IPS-18a (cell line): ENCODE results near the gene ASXL2.
A peak's percentile ranks its signal among the peaks of the same experiment; 100 is the strongest.

Source experiments
- H3K27ac ChIP-seq: one replicate; pipeline ENCODE4 v1.5.1; 2013; ENCODE audit warnings: low read length
- H3K27me3 ChIP-seq: one replicate; pipeline ENCODE4 v1.6.1; 2013; ENCODE audit warnings: mild to moderate bottlenecking, low read length; ENCODE audit not compliant: control insufficient read depth, insufficient read depth
- H3K36me3 ChIP-seq: one replicate; pipeline ENCODE4 v1.6.1; 2013; ENCODE audit warnings: low read depth, low read length; ENCODE audit not compliant: control insufficient read depth
- H3K4me1 ChIP-seq: one replicate; pipeline ENCODE4 v1.6.1; 2013; ENCODE audit warnings: low read depth, low read length; ENCODE audit not compliant: control insufficient read depth
- H3K4me3 ChIP-seq: one replicate; pipeline ENCODE4 v1.5.1; 2013; ENCODE audit warnings: low read length
- H3K9ac ChIP-seq: one replicate; pipeline ENCODE4 v1.6.1; 2013; ENCODE audit warnings: mild to moderate bottlenecking, low read length, moderate library complexity
- H3K9me3 ChIP-seq: one replicate; pipeline ENCODE4 v1.6.1; 2013; ENCODE audit warnings: low read depth, low read length; ENCODE audit not compliant: control insufficient read depth

Gene ASXL2

DNA sequence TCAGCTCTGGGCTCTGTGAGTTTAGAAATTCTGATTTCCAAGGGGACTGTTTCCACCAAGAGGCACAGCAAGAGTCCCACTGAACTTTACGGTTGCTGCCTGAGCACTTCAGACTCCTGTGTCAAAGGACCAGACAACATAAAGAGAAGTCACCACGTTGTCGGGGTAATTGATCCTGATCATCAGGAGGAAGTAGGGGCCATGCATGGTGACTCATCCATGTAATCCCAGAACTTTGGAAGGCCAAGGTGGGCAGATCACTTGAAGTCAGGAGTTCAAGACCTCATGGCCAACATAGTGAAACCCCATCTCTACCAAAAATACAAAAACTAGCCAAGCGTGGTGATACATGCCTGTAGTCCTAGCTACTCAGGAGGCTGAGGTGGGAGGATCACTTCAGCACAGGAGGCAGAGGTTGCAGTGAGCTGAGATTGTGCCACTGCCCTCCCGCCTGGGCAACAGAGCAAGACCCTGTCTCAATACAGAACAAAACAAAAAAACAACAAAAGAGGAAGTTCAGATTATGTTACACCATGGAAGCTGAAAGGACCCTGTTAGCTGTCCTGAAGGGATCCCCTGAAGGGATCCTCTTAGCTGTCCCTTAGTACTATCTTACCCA lies 9.4 kb upstream of the ASXL2 start:
- Histone ChIP-seq H3K36me3 (no peaks in the 10 kb centered on the region), H3K9me3 (no peaks in the 10 kb centered on the region), H3K4me3 (no peak overlapping the region), H3K27me3 (no peaks in the 10 kb centered on the region), H3K9ac (no peak overlapping the region), H3K27ac (no peak overlapping the region), H3K4me1 (no peaks in the 10 kb centered on the region)

DNA sequence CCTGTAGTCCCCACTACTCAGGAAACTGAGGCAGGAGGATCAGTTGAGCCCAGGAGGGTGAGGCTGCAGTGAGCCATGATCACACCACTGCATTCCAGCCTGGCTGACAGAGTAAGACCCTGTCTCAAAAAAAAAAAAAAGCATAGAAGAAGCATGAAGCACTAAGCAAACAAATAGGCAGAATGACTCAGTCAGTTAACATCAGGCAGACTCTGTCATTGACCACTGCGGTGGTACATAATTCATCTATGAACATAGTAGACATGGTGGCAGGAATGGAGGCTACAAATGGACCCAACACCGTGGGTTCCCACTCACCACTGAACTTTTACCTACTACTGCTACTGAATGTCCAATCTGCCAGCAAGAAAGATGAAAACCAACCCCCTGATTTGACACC lies 7.6 kb upstream of the ASXL2 start:
- no peaks in the 10 kb centered on the region for H3K4me1 ChIP-seq
- H3K9me3 ChIP-seq: no peaks in the 10 kb centered on the region
- H3K36me3 ChIP-seq: no peaks in the 10 kb centered on the region
- no peak overlapping the region for H3K4me3 ChIP-seq
- no peak overlapping the region for H3K9ac ChIP-seq
- H3K27me3 ChIP-seq: peaks cover 9% of the 10 kb centered on the region
- H3K27ac ChIP-seq: no peak overlapping the region

DNA sequence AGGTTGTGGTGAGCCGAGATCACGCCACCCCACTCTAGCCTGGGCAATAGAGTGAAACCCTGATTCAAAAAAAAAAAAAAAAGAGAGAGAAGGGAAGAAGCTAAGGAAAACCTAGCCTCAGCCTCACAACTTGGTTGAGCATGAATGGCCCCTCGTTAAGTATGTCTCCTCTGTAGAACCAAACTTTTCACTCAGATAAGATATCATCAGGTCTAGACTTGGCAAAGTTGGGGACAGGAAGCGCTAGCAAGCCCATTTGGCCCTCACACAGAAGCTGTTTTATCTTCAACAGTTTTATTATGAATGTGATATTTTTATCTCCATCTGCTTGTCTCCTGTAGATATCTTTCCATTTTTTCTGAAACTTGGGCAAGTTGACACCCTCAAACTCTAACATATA lies 3.5 kb upstream of the ASXL2 start:
- Histone ChIP-seq H3K36me3 (no peaks in the 10 kb centered on the region), H3K4me1 (peaks cover 12% of the 10 kb centered on the region), H3K9ac (no peak overlapping the region), H3K27ac (no peak overlapping the region), H3K27me3 (peaks cover 11% of the 10 kb centered on the region), H3K4me3 (no peak overlapping the region), H3K9me3 (no peaks in the 10 kb centered on the region)

DNA sequence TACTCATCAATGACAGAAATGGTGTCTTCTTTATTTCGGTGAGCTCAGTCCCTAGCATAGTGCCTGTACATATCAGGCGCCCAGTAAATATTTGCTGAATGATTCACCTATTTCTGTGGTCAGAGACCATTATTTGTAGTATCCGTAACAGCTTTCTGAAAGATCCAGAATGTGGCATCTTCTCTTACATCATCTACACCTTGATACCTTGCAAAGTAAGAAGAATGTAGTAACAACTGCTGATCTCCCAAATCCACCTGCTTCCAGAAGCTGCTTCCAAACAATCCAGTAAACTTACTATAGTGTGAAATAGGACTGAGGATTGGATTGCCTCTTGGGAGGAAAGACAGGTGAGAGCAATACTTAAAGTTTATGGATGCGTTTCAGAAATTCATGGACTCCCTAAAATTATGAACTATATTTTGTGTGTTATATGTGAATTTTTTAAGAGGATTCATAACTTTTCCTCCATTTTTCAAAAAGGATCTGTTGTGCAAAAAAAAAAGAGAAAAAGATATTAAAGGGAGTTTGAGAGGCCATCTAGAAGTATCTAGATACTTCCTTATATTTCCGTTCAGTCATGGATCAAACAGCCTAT lies 945 bp upstream of the ASXL2 start:
- Histone ChIP-seq H3K4me1 (peaks cover 13% of the 10 kb centered on the region), H3K9ac (no peak overlapping the region), H3K9me3 (no peaks in the 10 kb centered on the region), H3K27ac (no peak overlapping the region), H3K4me3 (peak overlapping the region; percentile 81), H3K27me3 (peaks cover 11% of the 10 kb centered on the region), H3K36me3 (no peaks in the 10 kb centered on the region)

DNA sequence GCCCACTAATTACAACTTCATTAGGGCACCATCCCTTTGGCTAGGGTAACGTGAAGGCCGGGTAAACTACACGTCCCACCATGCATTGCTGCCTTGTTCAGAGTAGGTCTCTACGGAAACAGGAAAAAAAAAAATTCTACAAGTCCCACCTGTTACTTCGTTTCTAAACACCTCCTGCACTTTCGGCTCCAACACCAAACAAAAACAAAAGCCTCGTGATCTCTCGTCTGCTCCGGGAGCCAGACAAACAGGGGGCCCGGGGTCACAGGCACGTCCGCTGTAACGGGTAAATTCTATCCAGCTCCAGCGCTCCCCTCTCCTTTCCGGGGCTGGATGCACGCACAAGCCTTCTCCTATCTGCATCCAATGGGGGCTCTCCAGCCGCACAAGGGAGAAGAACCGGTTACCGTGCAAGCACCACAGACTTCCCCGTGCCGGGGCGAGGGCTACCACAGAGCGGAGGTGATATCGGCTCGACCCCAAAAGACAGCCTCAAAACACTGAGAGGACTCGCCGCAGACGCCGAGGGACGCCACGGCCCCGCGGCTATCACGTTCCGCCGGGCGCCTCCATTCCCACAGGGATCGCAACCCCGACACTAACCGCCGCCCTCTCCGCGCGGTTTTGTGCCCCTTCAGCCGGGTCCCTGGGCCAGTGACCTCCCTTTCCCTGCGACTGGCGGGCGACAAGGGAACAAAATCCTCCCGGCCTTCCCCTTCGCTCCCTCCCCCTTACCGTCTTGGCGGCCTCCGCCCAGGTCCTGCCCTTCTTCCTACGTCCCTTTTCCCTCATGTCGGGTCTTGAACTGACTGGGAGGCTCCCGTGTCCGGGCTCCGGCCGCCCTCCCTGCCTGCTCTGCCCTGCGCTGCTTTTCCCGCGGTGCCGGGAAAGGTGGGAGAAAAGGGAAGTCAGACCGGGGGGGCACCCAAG lies 591 bp downstream of the ASXL2 start:
- H3K27ac ChIP-seq: peak overlapping the region; percentile 33
- H3K4me1 ChIP-seq: peaks cover 13% of the 10 kb centered on the region
- H3K9ac ChIP-seq: peak overlapping the region; percentile 92
- H3K27me3 ChIP-seq: peaks cover 11% of the 10 kb centered on the region
- H3K9me3 ChIP-seq: no peaks in the 10 kb centered on the region
- peak overlapping the region; percentile 81 for H3K4me3 ChIP-seq
- H3K36me3 ChIP-seq: peaks cover 3% of the 10 kb centered on the region

DNA sequence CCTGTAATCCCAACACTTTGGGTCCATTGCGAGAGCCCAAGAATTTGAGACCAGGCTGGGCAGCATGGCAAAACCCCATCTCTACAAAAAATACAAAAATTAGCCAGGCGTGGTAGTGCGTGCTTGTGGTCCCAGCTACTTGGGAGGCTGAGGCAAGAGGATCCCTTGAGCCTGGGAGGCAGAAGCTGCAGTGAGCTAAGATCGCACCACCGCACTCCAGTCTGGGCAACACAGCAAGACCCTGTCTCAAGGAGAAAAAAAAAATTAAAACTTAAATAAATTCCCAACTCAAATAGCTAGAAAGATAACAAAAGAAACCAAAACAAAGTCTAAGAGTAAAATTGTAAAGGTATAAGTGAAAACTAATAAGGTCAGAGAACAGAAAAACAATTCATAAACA lies 6.2 kb downstream of the ASXL2 start:
- Histone ChIP-seq H3K4me3 (no peak overlapping the region), H3K9ac (no peak overlapping the region), H3K27ac (no peak overlapping the region), H3K4me1 (peaks cover 5% of the 10 kb centered on the region), H3K27me3 (no peaks in the 10 kb centered on the region), H3K9me3 (no peaks in the 10 kb centered on the region), H3K36me3 (peaks cover 3% of the 10 kb centered on the region)

DNA sequence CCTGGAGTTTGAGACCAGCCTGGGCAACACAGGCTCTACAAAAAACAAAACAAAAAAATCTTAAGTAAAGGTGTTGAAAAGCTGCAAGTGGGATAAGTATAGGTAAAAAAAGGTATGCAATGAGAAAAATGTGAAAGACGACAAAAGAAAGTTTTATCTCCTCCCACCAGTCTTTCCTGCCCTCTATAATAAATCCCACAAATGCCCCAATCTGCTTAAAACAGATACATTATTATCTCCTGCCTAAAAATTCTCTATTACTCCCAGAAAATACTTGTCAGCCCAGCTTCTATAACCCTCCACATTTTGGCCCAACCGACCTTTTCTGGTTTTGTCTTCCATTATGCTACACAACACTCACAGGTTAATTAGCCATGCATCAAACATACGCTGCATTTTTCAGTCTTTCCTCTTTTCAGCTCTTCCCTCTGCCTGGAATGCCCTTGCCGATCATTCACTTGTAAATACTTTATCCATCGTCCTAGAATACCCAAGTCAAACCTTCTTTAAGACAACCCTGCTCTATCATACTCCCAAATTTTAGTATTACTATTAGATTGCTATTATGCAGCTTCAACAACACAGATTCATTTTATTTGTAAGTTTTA lies 10.8 kb downstream of the ASXL2 start:
- Histone ChIP-seq H3K27ac (no peak overlapping the region), H3K27me3 (no peaks in the 10 kb centered on the region), H3K36me3 (no peaks in the 10 kb centered on the region), H3K9me3 (no peaks in the 10 kb centered on the region), H3K9ac (no peak overlapping the region), H3K4me3 (no peak overlapping the region), H3K4me1 (no peaks in the 10 kb centered on the region)

DNA sequence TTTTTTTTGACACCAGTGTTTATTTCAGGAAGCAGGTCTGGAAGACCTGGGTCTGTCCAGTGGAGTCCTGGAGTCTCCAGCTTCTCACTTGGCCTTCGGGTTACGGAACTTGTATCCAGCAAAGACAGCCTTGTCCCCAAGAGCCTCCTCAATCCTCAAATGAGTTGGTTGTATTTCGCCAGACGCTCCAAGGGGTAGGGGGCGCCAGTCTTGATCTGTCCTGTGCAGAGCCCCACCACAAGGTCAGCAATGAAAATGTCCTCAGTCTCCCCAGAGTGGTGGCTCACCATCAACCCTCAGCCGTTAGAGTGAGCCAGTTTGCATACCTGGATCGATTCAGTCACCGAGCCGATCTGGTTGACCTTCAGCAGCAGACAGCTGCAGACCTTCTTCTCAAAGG lies 21.9 kb downstream of the ASXL2 start:
- Histone ChIP-seq H3K27ac (no peak overlapping the region), H3K36me3 (no peaks in the 10 kb centered on the region), H3K4me1 (peaks cover 10% of the 10 kb centered on the region), H3K9me3 (no peaks in the 10 kb centered on the region), H3K4me3 (no peak overlapping the region), H3K27me3 (no peaks in the 10 kb centered on the region), H3K9ac (no peak overlapping the region)

DNA sequence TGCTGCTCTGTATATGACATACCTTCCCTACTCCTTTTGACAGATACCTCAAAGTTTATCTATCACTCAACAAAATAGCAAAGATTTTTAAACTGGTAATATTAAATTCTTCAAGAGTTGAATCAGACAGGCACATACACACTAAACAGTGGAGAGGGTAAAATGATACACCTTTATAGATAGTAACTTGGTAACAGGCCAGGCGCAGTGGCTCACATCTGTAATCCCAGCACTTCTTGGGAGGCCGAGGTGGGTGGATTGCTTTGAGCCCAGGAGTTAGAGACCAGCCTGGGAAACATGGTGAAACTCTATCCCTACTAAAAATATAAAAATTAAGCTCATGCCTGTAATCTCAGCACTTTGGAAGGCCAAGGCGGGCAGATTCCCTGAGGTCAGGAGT lies 23.2 kb downstream of the ASXL2 start:
- no peak overlapping the region for H3K27ac ChIP-seq
- H3K27me3 ChIP-seq: no peaks in the 10 kb centered on the region
- H3K4me3 ChIP-seq: no peak overlapping the region
- no peaks in the 10 kb centered on the region for H3K36me3 ChIP-seq
- peaks cover 10% of the 10 kb centered on the region for H3K4me1 ChIP-seq
- no peaks in the 10 kb centered on the region for H3K9me3 ChIP-seq
- no peak overlapping the region for H3K9ac ChIP-seq

DNA sequence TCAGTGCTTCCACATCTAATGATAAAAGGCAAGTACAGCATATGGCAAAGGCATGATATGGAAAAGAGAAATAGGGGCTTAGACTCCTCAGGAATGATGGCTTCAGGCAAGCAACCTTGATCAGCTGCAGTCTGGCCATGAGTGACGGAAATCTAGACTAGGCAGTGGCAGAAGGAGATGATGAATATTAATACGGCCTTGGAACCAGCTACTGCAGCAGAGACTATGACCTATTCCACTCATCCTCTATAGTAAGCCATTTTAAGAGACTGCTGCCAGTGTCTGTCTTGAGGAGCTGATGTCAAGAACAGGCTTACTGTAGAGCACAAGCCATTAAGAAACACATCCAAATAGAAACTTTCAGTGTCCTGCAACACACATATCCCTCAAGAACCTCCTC lies 23.7 kb downstream of the ASXL2 start:
- Histone ChIP-seq H3K4me3 (no peak overlapping the region), H3K36me3 (no peaks in the 10 kb centered on the region), H3K4me1 (peaks cover 10% of the 10 kb centered on the region), H3K9me3 (no peaks in the 10 kb centered on the region), H3K9ac (no peak overlapping the region), H3K27me3 (no peaks in the 10 kb centered on the region), H3K27ac (no peak overlapping the region)

DNA sequence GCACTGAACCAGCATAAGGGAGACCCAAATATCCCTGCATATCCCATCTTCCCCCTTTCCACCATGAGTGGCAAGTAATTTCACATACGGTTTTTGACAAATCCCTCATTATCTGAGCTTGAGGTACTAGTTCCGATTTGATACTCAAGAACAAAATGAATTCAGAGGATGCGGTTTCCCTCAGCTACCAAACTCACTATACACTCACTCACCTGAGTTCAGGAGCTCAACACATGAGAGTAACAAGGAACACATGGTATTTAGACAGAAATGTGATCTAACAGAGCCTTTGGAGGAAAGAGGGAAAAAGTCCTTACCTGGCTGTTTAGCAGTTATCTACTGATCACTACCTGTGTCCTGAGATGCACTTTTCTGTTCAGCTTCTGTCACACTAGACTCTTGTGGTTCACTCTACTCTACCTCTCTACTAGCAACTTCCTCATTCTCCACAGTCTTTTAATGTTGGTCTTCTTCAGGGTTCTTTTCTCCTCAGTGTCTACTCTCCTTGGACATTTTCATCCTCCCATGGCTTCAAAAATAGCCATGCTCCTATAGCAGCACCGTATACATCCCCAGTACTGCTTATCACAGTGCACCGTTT lies 25.1 kb downstream of the ASXL2 start:
- Histone ChIP-seq H3K36me3 (no peaks in the 10 kb centered on the region), H3K27ac (no peak overlapping the region), H3K9me3 (no peaks in the 10 kb centered on the region), H3K4me1 (peaks cover 10% of the 10 kb centered on the region), H3K27me3 (no peaks in the 10 kb centered on the region), H3K4me3 (no peak overlapping the region), H3K9ac (no peak overlapping the region)
